Suprapubic skin (tissue), 4 donors: ENCODE measurements around the gene RHBDD1. TPM values are rescaled to one million over a fixed set of nuclear protein-coding genes. Genes with fewer than 3 reads are reported as not detected.

ENCODE experiments used
- DNase-seq, 2 donors: peaks; one replicate each; pipeline ENCODE4 v3.0.0-alpha.2; 2019; ENCODE audit warnings: low spot score in 2 of 2
- H3K27ac ChIP-seq: fragments of 200-600 bp; sonication (generic); one replicate; pipeline ENCODE4 v1.5.1; 2019
- H3K27me3 ChIP-seq: fragments of 200-600 bp; sonication (generic); one replicate; pipeline ENCODE4 v1.5.1; 2019
- H3K36me3 ChIP-seq: fragments of 200-600 bp; sonication (generic); one replicate; pipeline ENCODE4 v1.5.1; 2019
- H3K4me1 ChIP-seq: fragments of 200-600 bp; sonication (generic); one replicate; pipeline ENCODE4 v1.5.1; 2019
- H3K4me3 ChIP-seq: fragments of 200-600 bp; sonication (generic); one replicate; pipeline ENCODE4 v1.5.1; 2019; ENCODE audit warnings: mild to moderate bottlenecking
- H3K9me3 ChIP-seq: fragments of 200-600 bp; sonication (generic); one replicate; pipeline ENCODE4 v1.5.1; 2019
- EP300 ChIP-seq: sonication (generic); formaldehyde crosslinking; IDR thresholded peaks from one replicate; pipeline ENCODE4 v1.6.1; 2017; ENCODE audit warnings: antibody characterized with exemption
- POLR2A ChIP-seq, 2 donors: fragments of 450-650 bp; IDR thresholded peaks; one replicate each; pipeline ENCODE4 v1.6.1; 2017; ENCODE audit warnings: antibody characterized with exemption in 2 of 2, mild to moderate bottlenecking in 2 of 2, moderate library complexity in 2 of 2
- POLR2AphosphoS5 ChIP-seq, 3 donors: sonication (generic); formaldehyde crosslinking; IDR thresholded peaks; one replicate each; pipeline ENCODE4 v1.6.1; 2017; ENCODE audit warnings: antibody characterized with exemption in 3 of 3
- WGBS: methylation state at CpG from one replicate; pipeline ENCODE4 v1.1.5; 2018; 5-methylcytosine and 5-hydroxymethylcytosine counted together
- total RNA-seq, 4 donors: library from RNA; depleted of rRNA; stranded (reverse); fragments of >200 nt; gene quantifications; one replicate each; pipeline ENCODE4 v1.1.0, GENCODE V29; 2016
- TF ChIP-seq, protein P1 (sequence below), 2 donors: fragments of 200-600 bp in 1 of 2; fragments of 450-650 bp in 1 of 2; sonication (generic) in 1 of 2; IDR thresholded peaks; one replicate each; pipeline ENCODE4 v1.5.1; 2016 to 2019; ENCODE audit warnings: antibody characterized with exemption in 2 of 2, mild to moderate bottlenecking in 1 of 2, moderate library complexity in 1 of 2

RHBDD1 gene
- total RNA-seq, 4 donors from 2014 or later: 14.0 to 41.8 (median 20.7) TPM

DNA sequence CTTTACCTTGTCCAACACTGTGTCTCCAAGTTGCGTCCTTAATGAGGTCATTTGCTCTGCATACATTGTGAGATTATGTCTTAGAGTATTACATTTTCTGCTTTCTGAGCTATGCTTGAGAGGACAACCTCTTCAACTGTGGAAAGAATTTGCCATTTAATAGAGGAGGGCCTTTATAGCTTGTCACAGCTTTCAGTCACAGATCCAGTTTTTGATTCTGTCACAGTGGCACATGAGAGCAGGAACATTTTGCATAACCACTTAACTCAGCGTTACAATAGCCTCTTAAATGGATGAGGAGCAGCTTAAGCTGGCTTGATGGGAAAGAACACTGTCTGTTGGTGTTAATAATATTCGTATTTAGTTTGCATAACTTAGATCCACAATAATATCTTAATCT lies 63.0 kb downstream of the RHBDD1 start:
- Histone ChIP-seq H3K4me1 (no peaks in the 10 kb centered on the region), H3K27ac (no peak overlapping the region), H3K9me3 (no peaks in the 10 kb centered on the region), H3K27me3 (no peaks in the 10 kb centered on the region), H3K36me3 (peaks cover 7% of the 10 kb centered on the region), H3K4me3 (no peak overlapping the region)
- no peak for DNase-seq
- no peak for TF ChIP-seq EP300
- TF ChIP-seq, protein P1, sequence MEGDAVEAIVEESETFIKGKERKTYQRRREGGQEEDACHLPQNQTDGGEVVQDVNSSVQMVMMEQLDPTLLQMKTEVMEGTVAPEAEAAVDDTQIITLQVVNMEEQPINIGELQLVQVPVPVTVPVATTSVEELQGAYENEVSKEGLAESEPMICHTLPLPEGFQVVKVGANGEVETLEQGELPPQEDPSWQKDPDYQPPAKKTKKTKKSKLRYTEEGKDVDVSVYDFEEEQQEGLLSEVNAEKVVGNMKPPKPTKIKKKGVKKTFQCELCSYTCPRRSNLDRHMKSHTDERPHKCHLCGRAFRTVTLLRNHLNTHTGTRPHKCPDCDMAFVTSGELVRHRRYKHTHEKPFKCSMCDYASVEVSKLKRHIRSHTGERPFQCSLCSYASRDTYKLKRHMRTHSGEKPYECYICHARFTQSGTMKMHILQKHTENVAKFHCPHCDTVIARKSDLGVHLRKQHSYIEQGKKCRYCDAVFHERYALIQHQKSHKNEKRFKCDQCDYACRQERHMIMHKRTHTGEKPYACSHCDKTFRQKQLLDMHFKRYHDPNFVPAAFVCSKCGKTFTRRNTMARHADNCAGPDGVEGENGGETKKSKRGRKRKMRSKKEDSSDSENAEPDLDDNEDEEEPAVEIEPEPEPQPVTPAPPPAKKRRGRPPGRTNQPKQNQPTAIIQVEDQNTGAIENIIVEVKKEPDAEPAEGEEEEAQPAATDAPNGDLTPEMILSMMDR (IDR thresholded peaks at IDR 0.05): no peak
- no peak for TF ChIP-seq POLR2A (IDR thresholded peaks at IDR 0.05)
- no peak for TF ChIP-seq POLR2AphosphoS5 (IDR thresholded peaks at IDR 0.05)
- 92% methylated on average over 3 of the region's 3 CpGs for WGBS

DNA sequence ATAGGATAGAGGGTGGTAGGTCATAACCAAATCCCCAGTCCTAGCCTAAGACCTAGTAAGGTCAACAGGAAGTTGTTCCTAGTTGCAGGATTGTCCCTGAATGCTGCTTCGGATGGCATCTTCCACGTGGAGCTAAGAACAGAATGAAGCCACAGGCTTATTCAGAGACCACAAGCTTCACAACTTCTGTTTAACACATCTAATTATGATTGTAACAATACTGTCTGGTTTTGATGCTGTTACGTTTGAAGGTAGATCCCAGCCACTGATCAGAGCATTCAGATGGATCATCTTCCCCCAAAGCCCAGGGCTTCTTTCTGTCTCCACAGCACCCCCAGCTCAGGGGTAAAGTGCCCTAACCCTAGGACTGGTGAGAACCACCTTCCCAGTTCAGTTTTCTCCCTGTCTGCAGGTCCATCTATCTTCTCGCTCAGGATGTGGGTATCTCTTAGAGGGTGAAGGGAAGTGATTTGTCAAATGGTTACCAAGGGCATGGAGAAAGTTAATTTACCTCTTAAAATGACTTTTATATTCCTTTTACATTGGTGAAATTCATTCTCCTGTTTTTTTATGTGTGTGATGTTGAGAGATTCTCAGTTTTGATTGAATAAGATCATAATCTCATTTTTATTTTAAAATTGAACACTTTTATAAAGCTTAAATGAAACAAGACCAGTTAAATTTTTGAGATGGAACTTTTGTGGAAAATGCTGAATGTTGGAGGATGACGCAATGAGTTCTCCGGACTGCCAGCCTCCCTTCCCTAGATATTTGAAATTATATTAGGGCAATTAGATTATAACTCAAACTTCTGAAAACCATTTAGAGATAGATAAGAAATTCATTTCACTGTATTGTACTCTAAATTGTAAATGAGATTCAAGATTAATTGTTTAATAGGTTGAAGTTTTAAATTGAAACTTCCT lies 66.5 kb downstream of the RHBDD1 start:
- no peak for DNase-seq
- H3K4me3 ChIP-seq: no peak overlapping the region
- no peaks in the 10 kb centered on the region for H3K4me1 ChIP-seq
- WGBS: 85% methylated on average over 6 of the region's 6 CpGs
- H3K9me3 ChIP-seq: no peaks in the 10 kb centered on the region
- no peak overlapping the region for H3K27ac ChIP-seq
- peaks cover 3% of the 10 kb centered on the region for H3K36me3 ChIP-seq
- H3K27me3 ChIP-seq: no peaks in the 10 kb centered on the region
- TF ChIP-seq, protein P1 (IDR thresholded peaks at IDR 0.05): no peak
- TF ChIP-seq POLR2A (IDR thresholded peaks at IDR 0.05) (no peak), POLR2AphosphoS5 (IDR thresholded peaks at IDR 0.05) (no peak), EP300 (no peak)

DNA sequence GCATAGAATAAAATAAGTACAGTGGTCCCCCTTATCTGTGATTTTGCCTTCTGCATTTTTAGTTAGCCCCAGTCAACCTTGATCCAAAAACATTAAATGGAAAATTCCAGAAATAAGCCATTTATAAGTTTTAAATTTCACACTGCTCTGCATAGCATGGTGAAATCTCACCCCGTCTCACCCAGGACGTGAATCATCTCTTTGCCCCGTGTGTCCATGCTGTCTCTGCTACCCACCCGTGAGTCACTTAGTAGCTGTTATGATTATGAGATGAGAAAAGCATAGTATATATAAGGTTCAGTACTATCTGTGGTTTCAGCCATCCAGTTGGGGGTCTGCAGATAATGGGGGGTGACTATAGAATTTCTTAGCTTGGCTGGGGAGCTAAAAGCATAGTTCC lies 67.3 kb downstream of the RHBDD1 start:
- H3K9me3 ChIP-seq: no peaks in the 10 kb centered on the region
- H3K27ac ChIP-seq: no peak overlapping the region
- TF ChIP-seq POLR2AphosphoS5 (IDR thresholded peaks at IDR 0.05): no peak
- TF ChIP-seq, protein P1 (IDR thresholded peaks at IDR 0.05): no peak
- TF ChIP-seq EP300: no peak
- no peak for TF ChIP-seq POLR2A (IDR thresholded peaks at IDR 0.05)
- no peaks in the 10 kb centered on the region for H3K27me3 ChIP-seq
- H3K4me1 ChIP-seq: peaks cover 2% of the 10 kb centered on the region
- WGBS: 88% methylated on average over 4 of the region's 4 CpGs
- no peak for DNase-seq
- no peak overlapping the region for H3K4me3 ChIP-seq
- H3K36me3 ChIP-seq: peaks cover 3% of the 10 kb centered on the region

DNA sequence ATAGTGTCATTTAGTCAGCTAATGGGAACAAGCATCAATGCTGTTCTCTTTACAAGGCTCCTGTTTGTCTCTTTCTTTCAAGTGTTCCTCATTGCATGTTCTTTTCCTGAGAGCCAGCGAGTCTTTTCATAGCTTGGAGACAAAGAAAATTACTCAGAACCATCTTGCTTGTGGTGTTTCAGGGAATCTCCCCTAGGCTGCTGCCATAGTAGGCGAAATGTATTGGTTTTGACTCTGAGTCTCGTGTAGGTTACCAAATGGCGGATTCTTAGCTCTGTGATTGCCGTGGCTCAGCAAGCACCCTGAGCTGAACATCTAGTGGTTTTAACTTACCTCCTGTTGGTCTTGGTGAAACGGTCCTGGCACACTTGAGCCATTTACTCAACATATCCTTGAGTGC lies 68.7 kb downstream of the RHBDD1 start:
- WGBS: 95% methylated on average over 6 of the region's 6 CpGs
- H3K27ac ChIP-seq: no peak overlapping the region
- H3K36me3 ChIP-seq: peaks cover 3% of the 10 kb centered on the region

DNA sequence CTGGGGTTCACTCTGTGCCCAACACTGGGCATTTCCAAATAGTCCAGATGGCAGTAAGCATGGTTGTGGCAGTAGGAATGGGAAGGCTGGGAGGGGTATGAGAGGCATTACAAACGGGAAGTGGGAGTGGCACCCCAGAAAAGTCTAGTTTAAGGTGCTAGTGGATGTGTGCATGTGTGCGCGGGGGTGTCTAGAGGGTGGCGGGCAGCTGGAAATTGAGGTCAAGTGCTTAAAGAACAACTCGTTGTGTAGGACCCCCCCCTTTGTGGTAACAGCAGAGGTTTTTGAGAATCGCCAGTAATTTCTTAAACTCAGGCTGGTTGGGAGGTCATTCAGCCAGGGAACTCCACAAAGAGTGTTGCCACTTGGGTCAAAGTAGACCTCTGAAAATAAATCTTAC lies 69.9 kb downstream of the RHBDD1 start:
- H3K27ac ChIP-seq: no peak overlapping the region
- TF ChIP-seq EP300: no peak
- no peak for TF ChIP-seq POLR2AphosphoS5 (IDR thresholded peaks at IDR 0.05)
- 88% methylated on average over 6 of the region's 6 CpGs for WGBS

More for the DNA sequence above, 68.7 kb downstream of the RHBDD1 start:
- TF ChIP-seq, protein P1 (IDR thresholded peaks at IDR 0.05): no peak
- TF ChIP-seq POLR2A (IDR thresholded peaks at IDR 0.05): no peak
- TF ChIP-seq EP300: no peak
- TF ChIP-seq POLR2AphosphoS5 (IDR thresholded peaks at IDR 0.05): no peak
- no peak for DNase-seq
- H3K4me3 ChIP-seq: no peak overlapping the region
- peaks cover 4% of the 10 kb centered on the region for H3K4me1 ChIP-seq
- H3K9me3 ChIP-seq: no peaks in the 10 kb centered on the region
- no peaks in the 10 kb centered on the region for H3K27me3 ChIP-seq

More for the DNA sequence above, 69.9 kb downstream of the RHBDD1 start:
- H3K27me3 ChIP-seq: no peaks in the 10 kb centered on the region
- H3K36me3 ChIP-seq: peaks cover 3% of the 10 kb centered on the region
- DNase-seq: no peak
- peaks cover 4% of the 10 kb centered on the region for H3K4me1 ChIP-seq
- no peaks in the 10 kb centered on the region for H3K9me3 ChIP-seq
- no peak overlapping the region for H3K4me3 ChIP-seq
